HEK293 (cell line): ENCODE data around the gene LRRC8C.

Experiments
- CTCF ChIA-PET: fragments of 350-600 bp; formaldehyde crosslinking; extraction: SDS; loops from one replicate; lab custom pipeline; 2021; ENCODE audit warnings: antibody characterized with exemption; lab: Yijun Ruan, JAX
- POLR2A ChIA-PET: fragments of 300-600 bp; formaldehyde crosslinking; extraction: SDS; loops from one replicate; lab custom pipeline; 2020; ENCODE audit warnings: antibody characterized with exemption, inconsistent platforms; lab: Yijun Ruan, JAX
- H3K27ac ChIP-seq: fragments of 200-500 bp; sonication (Bioruptor generic); 2 replicates; pipeline ENCODE4 v1.5.1; 2014; ENCODE audit warnings: low read depth, low read length, control low read depth, inconsistent platforms; ENCODE audit errors: extremely low read depth
- H3K36me3 ChIP-seq, 2 experiments: fragments of 200-500 bp in 1 of 2; sonication (Bioruptor generic) in 1 of 2; 1 replicate in 1 of 2; 2 replicates in 1 of 2; pipeline ENCODE4 v1.5.1; 2014 to 2017; ENCODE audit warnings: inconsistent platforms in 2 of 2, low read length in 2 of 2; ENCODE audit not compliant: control insufficient read depth in 2 of 2, insufficient read depth in 1 of 2
- H3K4me1 ChIP-seq: fragments of 200-500 bp; sonication (Bioruptor generic); 2 replicates; pipeline ENCODE4 v1.5.1; 2014; ENCODE audit warnings: mild to moderate bottlenecking, low read length, inconsistent platforms; ENCODE audit not compliant: control insufficient read depth, insufficient read depth
- H3K4me3 ChIP-seq: 2 replicates; pipeline ENCODE4 v1.5.1; 2011; ENCODE audit warnings: low read depth, mild to moderate bottlenecking, control low read depth, low read length, moderate library complexity
- H3K9me3 ChIP-seq: fragments of 200-500 bp; sonication (Bioruptor generic); 2 replicates; pipeline ENCODE4 v1.5.1; 2014; ENCODE audit warnings: low read depth, low read length, inconsistent platforms; ENCODE audit not compliant: control insufficient read depth, insufficient read depth
- EGR2 ChIP-seq: fragments of 450-650 bp; formaldehyde crosslinking; IDR thresholded peaks from 2 replicates; pipeline ENCODE4 v1.5.1; 2016; ENCODE audit warnings: low read depth, missing biosample characterization, missing genetic modification characterization
- KLF9 ChIP-seq: fragments of 450-650 bp; formaldehyde crosslinking; IDR thresholded peaks from 2 replicates; pipeline ENCODE4 v1.5.1; 2016; ENCODE audit warnings: missing biosample characterization, missing genetic modification characterization, low read depth
- SP2 ChIP-seq: fragments of 450-650 bp; formaldehyde crosslinking; IDR thresholded peaks from 2 replicates; pipeline ENCODE4 v1.5.1; 2016; ENCODE audit warnings: missing biosample characterization, missing genetic modification characterization
- ZNF155 ChIP-seq: fragments of 450-650 bp; formaldehyde crosslinking; IDR thresholded peaks from 2 replicates; pipeline ENCODE4 v1.5.1; 2016; ENCODE audit warnings: missing biosample characterization, missing genetic modification characterization
- ZNF16 ChIP-seq: fragments of 450-650 bp; formaldehyde crosslinking; IDR thresholded peaks from 2 replicates; pipeline ENCODE4 v1.5.1; 2016; ENCODE audit warnings: low read depth, missing biosample characterization, missing genetic modification characterization
- ZNF324 ChIP-seq: fragments of 450-650 bp; formaldehyde crosslinking; IDR thresholded peaks from 2 replicates; pipeline ENCODE4 v1.5.1; 2016; ENCODE audit warnings: missing biosample characterization, missing genetic modification characterization
- ZNF335 ChIP-seq: fragments of 450-650 bp; formaldehyde crosslinking; conservative IDR thresholded peaks from 2 replicates; pipeline ENCODE4 v1.5.1; 2016; ENCODE audit warnings: missing biosample characterization, missing genetic modification characterization
- ZNF394 ChIP-seq: fragments of 450-650 bp; formaldehyde crosslinking; IDR thresholded peaks from 2 replicates; pipeline ENCODE4 v1.5.1; 2016; ENCODE audit warnings: missing biosample characterization, missing genetic modification characterization, mild to moderate bottlenecking, moderate library complexity, borderline replicate concordance
- ZNF658 ChIP-seq: fragments of 450-650 bp; formaldehyde crosslinking; IDR thresholded peaks from 2 replicates; pipeline ENCODE4; 2016; ENCODE audit warnings: missing biosample characterization, missing genetic modification characterization
- ZNF670 ChIP-seq: fragments of 450-650 bp; formaldehyde crosslinking; IDR thresholded peaks from 2 replicates; pipeline ENCODE4 v1.5.1; 2016; ENCODE audit warnings: missing biosample characterization, missing genetic modification characterization, low read depth
- ZNF701 ChIP-seq: fragments of 450-650 bp; formaldehyde crosslinking; IDR thresholded peaks from 2 replicates; pipeline ENCODE4 v1.5.1; 2016; ENCODE audit warnings: missing biosample characterization, missing genetic modification characterization
- ZNF777 ChIP-seq: fragments of 450-650 bp; formaldehyde crosslinking; IDR thresholded peaks from 2 replicates; pipeline ENCODE4 v1.5.1; 2017; ENCODE audit warnings: missing biosample characterization, missing genetic modification characterization, borderline replicate concordance
- ZSCAN23 ChIP-seq: fragments of 450-650 bp; formaldehyde crosslinking; IDR thresholded peaks from 2 replicates; pipeline ENCODE4 v1.5.1; 2016; ENCODE audit warnings: missing biosample characterization, missing genetic modification characterization
- TF ChIP-seq, protein P1 (sequence below): fragments of 450-650 bp; formaldehyde crosslinking; IDR thresholded peaks from 2 replicates; pipeline ENCODE4 v1.5.1; 2016; ENCODE audit warnings: missing biosample characterization, missing genetic modification characterization
- TF ChIP-seq, protein P2 (sequence below): fragments of 450-650 bp; formaldehyde crosslinking; IDR thresholded peaks from 2 replicates; pipeline ENCODE4 v1.5.1; 2016; ENCODE audit warnings: missing biosample characterization, missing genetic modification characterization
- TF ChIP-seq, protein P3 (sequence below): fragments of 450-650 bp; formaldehyde crosslinking; IDR thresholded peaks from 2 replicates; pipeline ENCODE4 v1.5.1; 2016; ENCODE audit warnings: missing biosample characterization, missing genetic modification characterization
- TF ChIP-seq, protein P4 (sequence below): fragments of 450-650 bp; formaldehyde crosslinking; IDR thresholded peaks from 2 replicates; pipeline ENCODE4 v1.5.1; 2016; ENCODE audit warnings: missing biosample characterization, missing genetic modification characterization
- TF ChIP-seq, protein P5 (sequence below): sonication (generic); formaldehyde crosslinking; IDR thresholded peaks from 2 replicates; pipeline ENCODE4 v1.8.1; 2022; ENCODE audit warnings: mild to moderate bottlenecking, moderate library complexity, missing genetic modification reagents
- TF ChIP-seq, protein P6 (sequence below): fragments of 450-650 bp; formaldehyde crosslinking; IDR thresholded peaks from 2 replicates; pipeline ENCODE4 v1.5.1; 2016; ENCODE audit warnings: missing biosample characterization, missing genetic modification characterization
- TF ChIP-seq, protein P7 (sequence below): fragments of 450-650 bp; formaldehyde crosslinking; IDR thresholded peaks from 2 replicates; pipeline ENCODE4 v1.5.1; 2016; ENCODE audit warnings: missing biosample characterization, missing genetic modification characterization

Gene LRRC8C

DNA sequence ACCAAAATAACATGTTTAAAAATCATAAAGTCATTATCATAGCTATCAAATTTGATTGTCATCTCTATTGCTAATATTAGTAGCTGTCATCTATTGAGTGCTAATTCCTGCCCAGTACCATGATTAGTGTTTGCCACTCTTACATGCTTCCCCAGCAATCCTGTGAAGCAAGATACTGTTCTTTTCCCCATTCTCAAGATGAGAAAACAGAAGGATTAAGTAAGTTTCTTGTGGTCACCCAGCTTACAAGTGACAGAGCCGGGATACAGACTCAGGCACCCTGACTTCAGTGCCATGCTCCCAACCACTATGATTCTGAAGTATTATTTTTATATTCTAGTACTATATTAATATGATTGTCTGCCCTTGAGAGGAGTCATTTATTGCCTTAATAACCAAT is 36.5 kb downstream of the LRRC8C start (continued):
- TF ChIP-seq ZNF324 (no peak), SP2 (tag by site-specific recombination) (no peak), ZNF155 (tag by site-specific recombination) (no peak), ZNF394 (tag by site-specific recombination) (no peak)
- TF ChIP-seq, protein P1, sequence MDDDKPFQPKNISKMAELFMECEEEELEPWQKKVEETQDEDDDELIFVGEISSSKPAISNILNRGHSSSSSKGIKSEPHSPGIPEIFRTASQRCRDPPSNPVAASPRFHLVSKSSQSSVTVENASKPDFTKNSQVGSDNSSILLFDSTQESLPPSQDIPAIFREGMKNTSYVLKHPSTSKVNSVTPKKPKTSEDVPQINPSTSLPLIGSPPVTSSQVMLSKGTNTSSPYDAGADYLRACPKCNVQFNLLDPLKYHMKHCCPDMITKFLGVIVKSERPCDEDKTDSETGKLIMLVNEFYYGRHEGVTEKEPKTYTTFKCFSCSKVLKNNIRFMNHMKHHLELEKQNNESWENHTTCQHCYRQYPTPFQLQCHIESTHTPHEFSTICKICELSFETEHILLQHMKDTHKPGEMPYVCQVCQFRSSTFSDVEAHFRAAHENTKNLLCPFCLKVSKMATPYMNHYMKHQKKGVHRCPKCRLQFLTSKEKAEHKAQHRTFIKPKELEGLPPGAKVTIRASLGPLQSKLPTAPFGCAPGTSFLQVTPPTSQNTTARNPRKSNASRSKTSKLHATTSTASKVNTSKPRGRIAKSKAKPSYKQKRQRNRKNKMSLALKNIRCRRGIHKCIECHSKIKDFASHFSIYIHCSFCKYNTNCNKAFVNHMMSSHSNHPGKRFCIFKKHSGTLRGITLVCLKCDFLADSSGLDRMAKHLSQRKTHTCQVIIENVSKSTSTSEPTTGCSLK (tag by site-specific recombination), result no peak
- TF ChIP-seq, protein P2, sequence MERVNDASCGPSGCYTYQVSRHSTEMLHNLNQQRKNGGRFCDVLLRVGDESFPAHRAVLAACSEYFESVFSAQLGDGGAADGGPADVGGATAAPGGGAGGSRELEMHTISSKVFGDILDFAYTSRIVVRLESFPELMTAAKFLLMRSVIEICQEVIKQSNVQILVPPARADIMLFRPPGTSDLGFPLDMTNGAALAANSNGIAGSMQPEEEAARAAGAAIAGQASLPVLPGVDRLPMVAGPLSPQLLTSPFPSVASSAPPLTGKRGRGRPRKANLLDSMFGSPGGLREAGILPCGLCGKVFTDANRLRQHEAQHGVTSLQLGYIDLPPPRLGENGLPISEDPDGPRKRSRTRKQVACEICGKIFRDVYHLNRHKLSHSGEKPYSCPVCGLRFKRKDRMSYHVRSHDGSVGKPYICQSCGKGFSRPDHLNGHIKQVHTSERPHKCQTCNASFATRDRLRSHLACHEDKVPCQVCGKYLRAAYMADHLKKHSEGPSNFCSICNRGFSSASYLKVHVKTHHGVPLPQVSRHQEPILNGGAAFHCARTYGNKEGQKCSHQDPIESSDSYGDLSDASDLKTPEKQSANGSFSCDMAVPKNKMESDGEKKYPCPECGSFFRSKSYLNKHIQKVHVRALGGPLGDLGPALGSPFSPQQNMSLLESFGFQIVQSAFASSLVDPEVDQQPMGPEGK, result no peak
- TF ChIP-seq, protein P3, sequence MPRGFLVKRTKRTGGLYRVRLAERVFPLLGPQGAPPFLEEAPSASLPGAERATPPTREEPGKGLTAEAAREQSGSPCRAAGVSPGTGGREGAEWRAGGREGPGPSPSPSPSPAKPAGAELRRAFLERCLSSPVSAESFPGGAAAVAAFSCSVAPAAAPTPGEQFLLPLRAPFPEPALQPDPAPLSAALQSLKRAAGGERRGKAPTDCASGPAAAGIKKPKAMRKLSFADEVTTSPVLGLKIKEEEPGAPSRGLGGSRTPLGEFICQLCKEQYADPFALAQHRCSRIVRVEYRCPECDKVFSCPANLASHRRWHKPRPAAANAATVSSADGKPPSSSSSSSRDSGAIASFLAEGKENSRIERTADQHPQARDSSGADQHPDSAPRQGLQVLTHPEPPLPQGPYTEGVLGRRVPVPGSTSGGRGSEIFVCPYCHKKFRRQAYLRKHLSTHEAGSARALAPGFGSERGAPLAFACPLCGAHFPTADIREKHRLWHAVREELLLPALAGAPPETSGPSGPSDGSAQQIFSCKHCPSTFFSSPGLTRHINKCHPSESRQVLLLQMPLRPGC, result no peak
- TF ChIP-seq, protein P4, sequence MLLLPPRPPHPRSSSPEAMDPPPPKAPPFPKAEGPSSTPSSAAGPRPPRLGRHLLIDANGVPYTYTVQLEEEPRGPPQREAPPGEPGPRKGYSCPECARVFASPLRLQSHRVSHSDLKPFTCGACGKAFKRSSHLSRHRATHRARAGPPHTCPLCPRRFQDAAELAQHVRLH (tag by site-specific recombination), result no peak
- TF ChIP-seq, all 188 proteins: peak for 0

DNA sequence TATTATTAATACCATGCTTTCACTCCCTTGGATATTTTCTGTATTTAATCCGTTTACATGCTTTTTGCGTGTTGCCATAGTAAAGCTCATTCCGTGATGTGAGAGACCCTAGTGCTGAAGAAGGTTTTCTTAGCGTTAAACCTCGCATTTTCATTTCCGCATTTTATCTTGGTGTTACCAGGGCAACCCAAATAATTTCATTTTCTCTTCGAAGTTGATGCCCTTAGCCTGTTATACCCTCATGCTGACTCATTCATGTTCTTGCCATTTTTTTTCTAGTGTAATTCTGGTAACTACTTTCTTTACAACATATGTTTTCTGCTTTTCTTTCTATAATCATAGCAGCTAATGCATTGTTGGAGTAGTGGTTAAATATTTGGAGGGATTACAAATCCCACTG is 37.2 kb downstream of the LRRC8C start:
- ChIA-PET POLR2A (interaction anchor here (1.2 kb wide), 1 partner anchor 37 kb away, joined by 3 read pairs; the partner anchor contains the start of gene LRRC8C), CTCF (no interaction called here)
- no peak overlapping the region for H3K4me3 ChIP-seq

More for the DNA sequence above, 37.2 kb downstream of the LRRC8C start:
- H3K4me1 ChIP-seq, result peaks cover 8% of the 10 kb centered on the region; the same call in 1 of the 2 replicates
- H3K27ac ChIP-seq, result no peak overlapping the region
- TF ChIP-seq ZNF658 (tag by site-specific recombination) (no peak), ZNF701 (tag by site-specific recombination) (no peak), ZNF16 (tag by site-specific recombination) (no peak), KLF9 (tag by site-specific recombination) (no peak), ZNF777 (tag by site-specific recombination) (no peak), ZSCAN23 (tag by site-specific recombination) (no peak), ZNF335 (tag by site-specific recombination) (no peak), EGR2 (tag by site-specific recombination) (no peak), ZNF670 (tag by site-specific recombination) (no peak)
- TF ChIP-seq, protein P5, sequence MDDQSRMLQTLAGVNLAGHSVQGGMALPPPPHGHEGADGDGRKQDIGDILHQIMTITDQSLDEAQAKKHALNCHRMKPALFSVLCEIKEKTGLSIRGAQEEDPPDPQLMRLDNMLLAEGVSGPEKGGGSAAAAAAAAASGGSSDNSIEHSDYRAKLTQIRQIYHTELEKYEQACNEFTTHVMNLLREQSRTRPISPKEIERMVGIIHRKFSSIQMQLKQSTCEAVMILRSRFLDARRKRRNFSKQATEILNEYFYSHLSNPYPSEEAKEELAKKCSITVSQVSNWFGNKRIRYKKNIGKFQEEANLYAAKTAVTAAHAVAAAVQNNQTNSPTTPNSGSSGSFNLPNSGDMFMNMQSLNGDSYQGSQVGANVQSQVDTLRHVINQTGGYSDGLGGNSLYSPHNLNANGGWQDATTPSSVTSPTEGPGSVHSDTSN (CRISPR knock-in tag), result no peak
- TF ChIP-seq, protein P6, sequence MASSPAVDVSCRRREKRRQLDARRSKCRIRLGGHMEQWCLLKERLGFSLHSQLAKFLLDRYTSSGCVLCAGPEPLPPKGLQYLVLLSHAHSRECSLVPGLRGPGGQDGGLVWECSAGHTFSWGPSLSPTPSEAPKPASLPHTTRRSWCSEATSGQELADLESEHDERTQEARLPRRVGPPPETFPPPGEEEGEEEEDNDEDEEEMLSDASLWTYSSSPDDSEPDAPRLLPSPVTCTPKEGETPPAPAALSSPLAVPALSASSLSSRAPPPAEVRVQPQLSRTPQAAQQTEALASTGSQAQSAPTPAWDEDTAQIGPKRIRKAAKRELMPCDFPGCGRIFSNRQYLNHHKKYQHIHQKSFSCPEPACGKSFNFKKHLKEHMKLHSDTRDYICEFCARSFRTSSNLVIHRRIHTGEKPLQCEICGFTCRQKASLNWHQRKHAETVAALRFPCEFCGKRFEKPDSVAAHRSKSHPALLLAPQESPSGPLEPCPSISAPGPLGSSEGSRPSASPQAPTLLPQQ (tag by site-specific recombination), result no peak
- TF ChIP-seq, protein P7, sequence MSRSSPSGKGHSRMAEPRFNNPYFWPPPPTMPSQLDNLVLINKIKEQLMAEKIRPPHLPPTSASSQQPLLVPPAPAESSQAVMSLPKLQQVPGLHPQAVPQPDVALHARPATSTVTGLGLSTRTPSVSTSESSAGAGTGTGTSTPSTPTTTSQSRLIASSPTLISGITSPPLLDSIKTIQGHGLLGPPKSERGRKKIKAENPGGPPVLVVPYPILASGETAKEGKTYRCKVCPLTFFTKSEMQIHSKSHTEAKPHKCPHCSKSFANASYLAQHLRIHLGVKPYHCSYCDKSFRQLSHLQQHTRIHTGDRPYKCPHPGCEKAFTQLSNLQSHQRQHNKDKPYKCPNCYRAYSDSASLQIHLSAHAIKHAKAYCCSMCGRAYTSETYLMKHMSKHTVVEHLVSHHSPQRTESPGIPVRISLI, result no peak
- no peaks in the 10 kb centered on the region for H3K9me3 ChIP-seq
- H3K36me3 ChIP-seq, result no peaks in the 10 kb centered on the region
